HS-5 (cell line): ENCODE data around the gene FHOD1.

ENCODE experiments used
- DNase-seq: peaks from one replicate; pipeline ENCODE4 v3.0.0-alpha.2; 2012; ENCODE audit warnings: low read depth

FHOD1 gene

GRCh38 chr16:67234180-67234597, 13.1 kb downstream of the FHOD1 start:
- no peak for DNase-seq

- no peak for DNase-seq
Measured at GRCh38 chr16:67233596-67233995, 13.7 kb downstream of the FHOD1 start.

DNA sequence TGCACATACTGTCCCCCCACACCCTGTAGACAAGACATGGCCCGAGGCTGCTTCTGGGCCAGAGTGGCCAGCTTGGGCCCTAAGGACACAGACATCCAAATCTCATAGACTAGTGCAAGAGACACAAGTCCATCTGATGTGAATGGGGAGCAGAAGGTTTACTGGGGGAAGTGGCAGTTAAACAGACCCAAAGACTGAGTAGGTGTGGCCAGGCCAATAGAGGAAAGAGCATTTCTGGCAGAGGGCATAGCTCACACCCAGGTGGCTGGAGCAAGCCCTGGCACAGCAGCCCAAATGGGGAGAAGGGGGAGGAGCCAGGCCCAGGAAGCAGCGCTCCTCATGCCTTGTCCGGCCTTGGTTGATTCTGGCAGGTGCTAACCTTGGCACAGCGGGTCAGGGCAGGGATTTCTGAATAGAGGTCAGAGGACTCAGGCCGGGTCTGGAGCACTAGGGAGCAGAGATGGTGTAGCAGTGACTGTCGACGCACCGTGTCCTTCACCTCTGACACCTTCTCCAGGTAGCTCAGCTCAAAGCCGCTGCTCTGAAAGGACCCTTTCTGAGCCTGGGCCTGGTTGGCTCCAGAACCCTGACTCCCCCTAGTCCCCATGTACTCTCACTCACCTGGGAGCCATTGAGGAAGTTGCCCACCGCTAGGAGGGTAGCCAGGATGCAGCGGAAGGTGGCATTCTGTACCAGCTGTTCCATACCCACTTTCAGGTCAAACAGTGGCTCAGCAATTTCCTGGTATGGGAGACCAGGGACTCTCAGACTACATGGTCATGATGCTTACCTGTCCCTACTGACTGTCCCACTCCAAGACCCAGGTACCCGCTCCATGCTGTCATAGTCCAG, 16.2 kb downstream of the FHOD1 start:
- DNase-seq = no peak

DNA sequence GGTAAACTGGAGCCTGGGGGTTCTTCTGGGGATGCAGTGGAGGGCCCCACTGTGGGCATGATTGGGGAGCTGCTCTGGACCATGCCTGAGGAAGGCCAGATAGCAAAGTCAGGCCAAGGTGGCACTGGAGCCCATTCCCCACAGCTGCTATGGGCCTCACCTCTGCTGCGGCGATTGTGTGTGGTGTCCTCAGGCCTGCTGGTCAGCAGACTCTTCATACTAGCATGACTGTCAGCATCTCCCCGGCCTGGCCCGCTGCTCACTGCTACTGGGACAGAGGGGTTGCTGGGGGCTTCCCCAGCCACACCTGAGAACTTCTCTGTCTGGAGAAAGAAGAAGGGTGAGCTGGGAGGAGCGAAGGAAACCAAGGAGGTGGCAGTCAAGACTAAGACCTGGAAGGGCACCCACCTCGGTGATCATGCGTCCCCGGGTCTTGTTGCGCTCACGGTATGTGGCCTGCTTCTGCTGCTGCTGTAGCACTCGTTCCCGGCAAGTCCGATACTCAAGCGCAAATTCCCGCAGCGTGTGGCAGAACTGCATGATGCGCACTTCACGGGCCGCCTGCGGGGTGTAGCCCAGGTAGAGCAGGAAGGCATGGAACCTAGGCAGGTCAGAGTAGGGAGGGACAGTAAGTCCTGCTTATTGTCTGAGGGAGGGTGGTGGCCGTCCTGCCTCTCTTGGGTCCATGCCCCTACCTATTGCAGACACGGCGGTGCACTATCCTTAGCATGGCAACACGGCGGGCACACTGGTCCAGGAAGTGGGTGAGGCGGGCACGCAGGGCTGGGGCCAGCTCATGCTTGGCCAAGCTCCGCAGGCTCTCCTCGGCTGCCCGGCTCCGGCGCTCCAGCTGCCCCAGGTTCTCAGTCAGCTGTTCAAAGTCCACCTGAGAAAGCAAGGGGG, 17.1 kb downstream of the FHOD1 start:
- no peak for DNase-seq

GRCh38 chr16:67228905-67229304, 18.4 kb downstream of the FHOD1 start:
- DNase-seq = no peak

GRCh38 chr16:67228034-67228785, 19.1 kb downstream of the FHOD1 start:
- no peak for DNase-seq

- DNase-seq = no peak
Measured at GRCh38 chr16:67227567-67227921, 19.7 kb downstream of the FHOD1 start.

DNA sequence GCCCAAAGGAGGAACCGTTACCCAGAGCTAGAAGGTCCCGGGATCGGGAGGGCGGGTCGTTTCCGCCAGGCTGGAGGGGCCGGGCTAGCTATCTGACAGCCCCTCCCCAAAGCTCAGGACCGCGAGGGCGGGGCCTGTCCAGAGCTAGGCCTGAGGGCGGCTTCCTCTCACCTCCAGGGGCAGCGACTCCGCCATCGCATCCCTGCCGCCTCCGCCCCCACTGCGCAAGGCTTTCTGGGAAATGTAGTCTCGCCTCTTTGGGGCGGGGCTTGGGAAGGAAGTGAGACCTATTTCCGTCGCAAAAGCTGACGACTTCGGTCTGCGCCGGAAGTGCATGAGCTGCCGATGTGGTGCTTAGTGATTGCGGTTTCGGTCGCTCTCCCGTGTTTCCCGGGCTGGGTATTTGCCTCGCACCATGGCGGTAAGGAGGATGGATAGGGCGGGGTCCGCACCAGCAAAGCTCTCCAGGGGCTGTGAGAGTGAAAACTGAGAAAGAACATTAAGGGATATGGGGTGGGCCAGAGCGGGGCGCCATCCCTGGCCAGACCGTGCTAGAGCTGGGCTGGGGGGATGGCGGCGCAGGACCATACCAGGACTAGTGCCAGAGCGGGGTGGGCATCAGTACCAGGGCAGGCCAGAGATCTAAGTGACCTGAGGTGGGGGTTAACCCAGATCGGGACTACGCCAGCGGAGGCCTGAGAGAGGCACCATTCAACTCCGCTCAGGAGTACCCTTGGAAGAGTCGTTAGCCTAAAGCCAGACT, 20.3 kb downstream of the FHOD1 start, which contains the start of gene TMEM208:
TMEM208 (plus strand) TSS at position 327 of the 763 bp plus-strand sequence; CDS start at position 416, 89 bp downstream.
- DNase-seq = peak; percentile 94

DNA sequence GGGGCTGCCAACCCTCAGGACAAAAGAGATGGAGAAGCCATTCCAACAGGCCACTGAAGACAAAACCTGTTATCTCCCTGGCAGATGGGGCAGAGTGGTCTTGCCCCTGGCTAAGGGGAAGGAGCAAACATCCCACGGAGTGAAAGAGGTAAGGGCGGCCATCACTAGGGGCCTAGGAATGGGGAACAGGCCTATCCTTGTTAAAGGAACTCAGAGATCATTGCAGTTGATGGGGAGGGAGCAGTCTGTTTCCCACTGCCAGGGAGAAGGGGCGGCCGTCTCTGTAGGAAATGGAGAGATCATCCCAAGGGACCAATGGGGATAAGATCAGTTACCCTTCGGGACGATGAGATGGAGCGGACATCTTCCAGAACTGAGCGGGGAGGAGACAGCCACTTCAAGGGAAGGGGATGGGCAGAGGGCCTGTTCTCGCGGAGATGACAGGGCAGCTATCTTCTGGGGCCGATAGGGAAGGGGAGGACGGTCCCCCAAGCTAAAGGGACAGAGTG, 20.9 kb downstream of the FHOD1 start:
- no peak for DNase-seq

DNA sequence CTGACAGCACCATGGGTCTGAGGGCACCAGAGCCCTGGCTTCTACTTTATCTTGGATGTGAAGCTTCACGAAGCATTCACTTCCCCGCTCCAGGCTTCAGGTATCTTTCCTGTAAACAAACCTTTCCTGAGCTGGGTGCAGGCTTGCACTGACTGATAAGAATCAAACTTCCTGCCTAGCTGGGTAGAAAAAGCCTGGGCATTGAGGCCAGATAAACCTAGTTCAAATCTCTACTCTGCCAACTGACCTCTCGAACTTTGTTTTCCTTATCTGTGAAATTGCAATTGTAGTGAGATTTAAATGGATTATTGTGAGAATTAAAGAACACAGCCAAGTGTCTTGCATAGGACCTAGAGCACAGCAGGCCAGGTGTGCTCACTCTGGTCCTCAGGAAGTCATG, 23.3 kb downstream of the FHOD1 start:
- DNase-seq = no peak

DNA sequence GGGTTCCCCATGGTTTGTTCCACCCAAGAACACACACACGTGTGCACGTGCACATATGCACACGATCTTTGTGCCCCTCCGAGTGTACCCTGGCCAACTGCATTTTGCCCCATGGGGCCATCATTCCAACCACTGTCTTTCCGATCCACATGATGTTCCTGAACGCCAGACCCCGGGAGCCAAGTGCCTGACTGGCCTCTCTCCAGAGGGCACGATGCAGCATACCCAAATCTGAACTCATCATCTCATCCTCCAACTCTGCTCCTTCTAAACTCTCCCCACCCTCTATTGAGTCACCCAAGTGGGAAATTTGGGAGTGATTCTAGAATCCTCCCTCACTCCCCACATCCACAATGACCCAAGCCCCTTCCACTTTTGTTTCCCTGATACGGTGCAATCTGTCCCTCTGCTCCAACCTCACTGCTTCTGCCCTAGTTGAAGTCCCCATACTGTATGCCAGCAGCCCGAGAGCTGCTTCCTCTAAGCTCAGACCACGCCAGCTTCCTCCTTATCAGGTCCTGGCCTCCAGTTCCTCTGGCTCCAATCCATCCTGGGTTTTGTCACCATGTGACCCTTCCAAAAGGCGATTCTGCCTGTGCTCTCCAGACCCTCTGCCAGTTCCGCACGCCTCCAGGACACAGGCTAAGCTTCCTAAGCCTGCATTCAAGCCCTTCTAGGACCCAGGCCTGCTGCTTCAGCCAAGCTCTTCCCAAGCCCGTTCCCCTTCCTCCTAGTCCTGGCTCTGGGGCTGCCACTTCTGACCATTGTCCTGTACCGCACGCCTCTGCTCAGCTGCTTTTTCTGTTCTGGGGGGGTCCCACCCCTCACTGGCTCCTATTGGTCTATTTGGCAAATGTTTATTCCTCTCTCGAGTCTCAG, 30.4 kb downstream of the FHOD1 start:
- no peak for DNase-seq

- DNase-seq = no peak
Measured at GRCh38 chr16:67215706-67216105, 31.6 kb downstream of the FHOD1 start.

GRCh38 chr16:67213197-67214019, 33.9 kb downstream of the FHOD1 start:
- DNase-seq = no peak

- no peak for DNase-seq
Measured at GRCh38 chr16:67212766-67213165, 34.5 kb downstream of the FHOD1 start.

GRCh38 chr16:67211674-67212073, 35.6 kb downstream of the FHOD1 start:
- DNase-seq = no peak

GRCh38 chr16:67210069-67210937, 37.0 kb downstream of the FHOD1 start:
- DNase-seq = no peak

DNA sequence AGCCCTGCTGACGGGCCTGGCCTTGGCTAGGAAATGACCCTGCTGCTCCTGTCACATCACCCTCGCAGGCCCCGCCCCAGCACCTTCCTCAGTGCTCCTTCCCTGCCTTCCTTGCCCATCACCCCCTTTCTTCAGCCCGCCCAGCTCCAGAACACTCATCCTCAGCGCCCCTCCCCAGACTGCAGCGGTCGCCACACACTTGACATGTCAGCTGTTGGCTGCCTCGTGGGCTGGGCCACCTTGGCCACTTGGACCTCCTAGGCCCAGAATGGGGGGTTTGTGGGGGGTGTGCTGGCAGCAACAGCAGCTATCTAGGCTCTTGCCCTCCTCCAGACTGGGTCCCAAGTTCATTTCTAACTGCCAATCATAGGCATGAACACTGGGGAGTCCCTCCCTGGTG, 37.7 kb downstream of the FHOD1 start:
- DNase-seq = no peak

DNA sequence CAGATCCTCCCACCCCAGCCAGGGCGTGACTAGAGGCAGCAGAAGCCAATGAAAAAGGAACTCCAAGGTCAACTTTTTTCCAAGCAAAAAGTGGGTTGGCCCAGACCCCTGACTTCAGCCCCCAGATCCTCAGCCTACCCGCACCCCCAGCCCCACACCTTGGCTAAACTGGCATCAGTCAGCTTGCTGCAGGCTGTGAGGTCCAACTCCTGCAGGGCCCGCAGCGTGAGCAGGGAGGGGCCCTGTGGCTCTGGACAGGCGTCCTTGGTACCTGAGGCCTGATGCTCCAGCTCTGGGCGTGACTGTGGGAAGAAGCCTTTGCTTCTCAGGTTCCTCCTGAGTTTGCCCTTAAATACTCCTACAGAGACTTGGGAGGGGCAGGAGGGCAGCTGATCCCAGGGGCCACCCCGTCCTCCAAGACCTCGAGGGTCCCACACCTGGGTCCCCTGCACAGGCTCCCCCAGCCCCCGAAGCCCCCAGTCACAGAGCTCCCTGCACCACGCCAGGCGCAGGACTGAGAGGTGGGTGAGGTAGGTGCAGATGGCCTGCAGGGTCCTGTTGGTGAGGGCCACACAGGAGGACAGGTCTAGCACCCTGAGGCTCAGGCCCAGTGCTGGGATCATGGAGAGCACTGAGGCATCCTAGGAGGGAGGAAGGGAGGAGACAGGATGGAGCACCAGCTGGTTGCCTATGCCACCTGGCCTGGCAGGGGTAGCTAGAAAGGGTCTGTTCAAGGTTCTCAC, 39.0 kb downstream of the FHOD1 start:
- no peak for DNase-seq
